Activated CD4-positive, alpha-beta T cell treated with anti-CD3 and anti-CD28 coated beads, Interleukin-2, amount 10 ng/mL, durations not matched to agents 7 days and 5 days (primary cell): ENCODE measurements around the gene RDM1. TPM values are rescaled to one million over a fixed set of nuclear protein-coding genes. Genes with fewer than 3 reads are reported as not detected.

Experiments used
- CTCF ChIA-PET: fragments of 350-600 bp; sonication (Branson Sonifier 250); formaldehyde crosslinking; loops from one replicate; lab custom pipeline; 2021; ENCODE audit warnings: antibody characterized with exemption; lab: Charles Lee
- POLR2A ChIA-PET: fragments of 350-600 bp; sonication (Branson Sonifier 250); formaldehyde crosslinking; loops from one replicate; lab custom pipeline; 2021; ENCODE audit warnings: antibody characterized with exemption; lab: Charles Lee
- DNase-seq: peaks from one replicate; pipeline ENCODE4 v3.0.0-alpha.2; 2020
- H3K27ac Mint-ChIP-seq: one replicate; pipeline ENCODE4 v1.8.0; 2021; ENCODE audit warnings: mild to moderate bottlenecking, moderate library complexity, mixed read lengths
- H3K27me3 Mint-ChIP-seq: one replicate; pipeline ENCODE4 v1.8.0; 2021; ENCODE audit warnings: mixed read lengths
- H3K36me3 Mint-ChIP-seq: one replicate; pipeline ENCODE4 v1.8.0; 2021; ENCODE audit warnings: low read depth, mixed read lengths
- H3K4me1 Mint-ChIP-seq: one replicate; pipeline ENCODE4 v1.8.0; 2021; ENCODE audit warnings: mixed read lengths
- H3K4me3 Mint-ChIP-seq: one replicate; pipeline ENCODE4 v1.8.0; 2021; ENCODE audit warnings: mild to moderate bottlenecking, moderate library complexity, mixed read lengths
- H3K9me3 Mint-ChIP-seq: one replicate; pipeline ENCODE4 v1.8.0; 2021; ENCODE audit warnings: mixed read lengths
- total RNA-seq, 2 experiments: library from RNA; stranded (reverse); gene quantifications; one replicate each; pipeline ENCODE4 v1.2.3, GENCODE V29; 2021

Gene RDM1
- total RNA-seq, 2 experiments from 2014 or later = 7.0 to 7.9 TPM

- H3K27ac Mint-ChIP-seq = no peak overlapping the region
- H3K4me3 Mint-ChIP-seq = no peak overlapping the region
- H3K27me3 Mint-ChIP-seq = no peaks in the 10 kb centered on the region
- POLR2A ChIA-PET = no interaction called here
- CTCF ChIA-PET = interaction anchor here (1.4 to 1.7 kb wide), 2 partner anchors 15 to 22 kb away, joined by 3 to 4 read pairs; no protein-coding TSS in a partner anchor
- peaks cover 4% of the 10 kb centered on the region for H3K9me3 Mint-ChIP-seq
- H3K4me1 Mint-ChIP-seq = peaks cover 74% of the 10 kb centered on the region
- DNase-seq = no peak
- peaks cover 1% of the 10 kb centered on the region for H3K36me3 Mint-ChIP-seq
These were observed 36.8 kb downstream of the RDM1 start for GRCh38 chr17:35893751-35894150.

- Mint-ChIP-seq H3K36me3 (peaks cover 1% of the 10 kb centered on the region), H3K27ac (peak overlapping the region; percentile 88), H3K9me3 (peaks cover 4% of the 10 kb centered on the region), H3K27me3 (no peaks in the 10 kb centered on the region), H3K4me1 (peaks cover 67% of the 10 kb centered on the region), H3K4me3 (no peak overlapping the region)
- ChIA-PET CTCF (interaction anchor here (0.7 to 5.5 kb wide), 8 partner anchors 8 to 43 kb away, joined by 3 to 23 read pairs (median 4); partner anchors contain the start of gene CCL5), POLR2A (no interaction called here)
- peak; percentile 23 for DNase-seq
These were observed 38.2 kb downstream of the RDM1 start for GRCh38 chr17:35892091-35893035.

- CTCF ChIA-PET = interaction anchor here (0.6 to 5.5 kb wide), 7 partner anchors 12 to 644 kb away, joined by 3 to 23 read pairs (median 4); partner anchors contain the start of genes CCL3, CCL5, MYO19 and PIGW
- H3K9me3 Mint-ChIP-seq = peaks cover 4% of the 10 kb centered on the region
- no peaks in the 10 kb centered on the region for H3K27me3 Mint-ChIP-seq
These were observed 39.3 kb downstream of the RDM1 start for GRCh38 chr17:35891269-35891668.

GRCh38 chr17:35890774-35891155 is 39.8 kb downstream of the RDM1 start:
- H3K4me1 Mint-ChIP-seq = peaks cover 57% of the 10 kb centered on the region
- H3K4me3 Mint-ChIP-seq = peak overlapping the region; percentile 22
- H3K27ac Mint-ChIP-seq = peak overlapping the region; percentile 90
- H3K9me3 Mint-ChIP-seq = peaks cover 4% of the 10 kb centered on the region
- peaks cover 1% of the 10 kb centered on the region for H3K36me3 Mint-ChIP-seq
- ChIA-PET POLR2A (interaction anchor here (0.6 to 1.0 kb wide), 3 partner anchors 11 to 112 kb away, joined by 3 to 4 read pairs (median 3); partner anchors contain the start of gene CCL5), CTCF (interaction anchor here (0.6 to 5.5 kb wide), 6 partner anchors 11 to 644 kb away, joined by 3 to 23 read pairs (median 4); partner anchors contain the start of genes CCL5, MYO19 and PIGW)
- DNase-seq = peak; percentile 77
- H3K27me3 Mint-ChIP-seq = no peaks in the 10 kb centered on the region

More at GRCh38 chr17:35891269-35891668, 39.3 kb downstream of the RDM1 start:
- Mint-ChIP-seq H3K4me1 (peaks cover 62% of the 10 kb centered on the region), H3K27ac (peak overlapping the region; percentile 90), H3K36me3 (peaks cover 1% of the 10 kb centered on the region), H3K4me3 (peak overlapping the region; percentile 22)
- peak; percentile 17 for DNase-seq
- POLR2A ChIA-PET = interaction anchor here (0.6 kb wide), 2 partner anchors 49 to 112 kb away, joined by 3 to 4 read pairs; no protein-coding TSS in a partner anchor

GRCh38 chr17:35889818-35890773 is 40.5 kb downstream of the RDM1 start:
- ChIA-PET POLR2A (interaction anchor here (1.0 kb wide), 1 partner anchor 10 kb away, joined by 3 read pairs; the partner anchor contains the start of gene CCL5), CTCF (interaction anchor here (0.6 to 5.5 kb wide), 7 partner anchors 10 to 1137 kb away, joined by 3 to 23 read pairs (median 3); partner anchors contain the start of genes CCL5 and HEATR9)
- H3K4me3 Mint-ChIP-seq = no peak overlapping the region
- DNase-seq = no peak
- H3K4me1 Mint-ChIP-seq = peaks cover 55% of the 10 kb centered on the region
- peak overlapping the region; percentile 90 for H3K27ac Mint-ChIP-seq
- no peaks in the 10 kb centered on the region for H3K27me3 Mint-ChIP-seq
- peaks cover 4% of the 10 kb centered on the region for H3K9me3 Mint-ChIP-seq
- H3K36me3 Mint-ChIP-seq = peaks cover 1% of the 10 kb centered on the region

GRCh38 chr17:35889241-35889640 is 41.3 kb downstream of the RDM1 start:
- no peak overlapping the region for H3K4me3 Mint-ChIP-seq
- ChIA-PET CTCF (interaction anchor here (0.8 to 5.5 kb wide), 5 partner anchors 10 to 26 kb away, joined by 3 to 23 read pairs (median 3); partner anchors contain the start of genes CCL5 and HEATR9), POLR2A (no interaction called here)
- DNase-seq = no peak
- H3K27ac Mint-ChIP-seq = peak overlapping the region; percentile 77
- H3K9me3 Mint-ChIP-seq = peaks cover 4% of the 10 kb centered on the region
- no peaks in the 10 kb centered on the region for H3K27me3 Mint-ChIP-seq
- H3K36me3 Mint-ChIP-seq = peaks cover 1% of the 10 kb centered on the region
- peaks cover 54% of the 10 kb centered on the region for H3K4me1 Mint-ChIP-seq

GRCh38 chr17:35879773-35880654 is 50.6 kb downstream of the RDM1 start, which contains the start of gene CCL5:
Gene CCL5 (minus strand): TSS chr17:35880360.
- Mint-ChIP-seq H3K36me3 (peaks cover 6% of the 10 kb centered on the region), H3K9me3 (no peaks in the 10 kb centered on the region), H3K27ac (peak within 1 kb of the TSS; percentile 79), H3K4me3 (peak within 1 kb of the TSS; percentile 64), H3K4me1 (peaks cover 58% of the 10 kb centered on the region), H3K27me3 (no peaks in the 10 kb centered on the region)
- peak; percentile 50 for DNase-seq
- POLR2A ChIA-PET = interaction anchor here (1.0 to 1.4 kb wide), 3 partner anchors 8 to 16 kb away, joined by 3 to 8 read pairs (median 3); no protein-coding TSS in a partner anchor
- CTCF ChIA-PET = interaction anchor here (0.8 to 4.0 kb wide), 6 partner anchors 8 to 20 kb away, joined by 3 to 23 read pairs (median 4); no protein-coding TSS in a partner anchor

GRCh38 chr17:35878361-35878760 is 52.2 kb downstream of the RDM1 start:
- Mint-ChIP-seq H3K9me3 (no peaks in the 10 kb centered on the region), H3K27me3 (no peaks in the 10 kb centered on the region), H3K27ac (peak overlapping the region; percentile 32), H3K4me3 (peak overlapping the region; percentile 64), H3K4me1 (peaks cover 63% of the 10 kb centered on the region), H3K36me3 (peaks cover 6% of the 10 kb centered on the region)
- no peak for DNase-seq
- POLR2A ChIA-PET = no interaction called here
- CTCF ChIA-PET = interaction anchor here (1.1 to 4.0 kb wide), 4 partner anchors 8 to 12 kb away, joined by 3 to 23 read pairs (median 4); partner anchors contain the start of gene HEATR9

GRCh38 chr17:35877345-35878029 is 53.1 kb downstream of the RDM1 start:
- Mint-ChIP-seq H3K9me3 (no peaks in the 10 kb centered on the region), H3K27ac (no peak overlapping the region), H3K4me3 (peak overlapping the region; percentile 23), H3K4me1 (peaks cover 67% of the 10 kb centered on the region), H3K36me3 (peaks cover 8% of the 10 kb centered on the region), H3K27me3 (no peaks in the 10 kb centered on the region)
- DNase-seq = no peak
- ChIA-PET CTCF (interaction anchor here (0.7 to 4.0 kb wide), 6 partner anchors 9 to 36 kb away, joined by 3 to 23 read pairs (median 5); partner anchors contain the start of gene HEATR9), POLR2A (no interaction called here)

GRCh38 chr17:35876534-35876933 is 54.0 kb downstream of the RDM1 start:
- Mint-ChIP-seq H3K27me3 (no peaks in the 10 kb centered on the region), H3K4me1 (peaks cover 71% of the 10 kb centered on the region), H3K9me3 (no peaks in the 10 kb centered on the region), H3K27ac (no peak overlapping the region), H3K36me3 (peaks cover 12% of the 10 kb centered on the region), H3K4me3 (no peak overlapping the region)
- POLR2A ChIA-PET = no interaction called here
- CTCF ChIA-PET = interaction anchor here (0.7 to 3.4 kb wide), 7 partner anchors 13 to 280 kb away, joined by 3 to 17 read pairs (median 4); no protein-coding TSS in a partner anchor
- no peak for DNase-seq
